Left lung (tissue), 10 donors: Measurements from ENCODE around the gene FBXL20. TPM values are rescaled to one million over a fixed set of nuclear protein-coding genes. Genes with fewer than 3 reads are reported as not detected.
A peak's percentile ranks its signal among the peaks of the same experiment; 100 is the strongest.
"Not testable (repeated sequence)": the region's sequence is repeated elsewhere in the genome, so short reads cannot be mapped to it uniquely, and the experiment has no call there.

Experiments used
- ATAC-seq: fragments of 200-7000 bp; cut with Tn5 transposase; one replicate; pipeline ENCODE4 v1.9.1; 2020; ENCODE audit warnings: moderate library complexity
- DNase-seq, 4 donors: peaks; one replicate each; pipeline ENCODE4 v3.0.0-alpha.2; 2013 to 2020
- H3K27ac ChIP-seq, 2 donors: fragments of 200-600 bp; sonication (generic) in 1 of 2; one replicate each; pipeline versions ENCODE4 v1.5.0 to v1.8.0; 2020 to 2021
- H3K27me3 ChIP-seq, 2 donors: fragments of 200-600 bp; sonication (generic) in 1 of 2; one replicate each; pipeline versions ENCODE4 v1.5.0 to v1.8.0; 2020 to 2021
- H3K36me3 ChIP-seq, 2 donors: fragments of 200-600 bp; sonication (generic) in 1 of 2; one replicate each; pipeline versions ENCODE4 v1.5.0 to v1.8.0; 2020 to 2021
- H3K4me1 ChIP-seq, 2 donors: fragments of 200-600 bp; one replicate each; pipeline ENCODE4 v1.8.0; 2021
- H3K4me3 ChIP-seq, 2 donors: fragments of 200-600 bp; sonication (generic) in 1 of 2; one replicate each; pipeline versions ENCODE4 v1.5.0 to v1.8.0; 2020 to 2021; ENCODE audit warnings: mild to moderate bottlenecking in 1 of 2
- H3K9me3 ChIP-seq, 2 donors: fragments of 200-600 bp; sonication (generic) in 1 of 2; one replicate each; pipeline versions ENCODE4 v1.5.0 to v1.8.0; 2020 to 2021
- intact Hi-C, 2 donors: fragments of 100-400 bp; cut with DNase I; formaldehyde crosslinking; loops; one replicate each; pipeline versions ENCODE4 v1.11.2 to v1.14.2; 2022
- polyA plus RNA-seq, 6 donors: library from polyadenylated mRNA; unstranded; fragments of 120-200 nt; gene quantifications; one replicate each; pipeline ENCODE4 v1.2.1, GENCODE V29; 2013; ENCODE audit not compliant: insufficient read length in 6 of 6
- total RNA-seq, 2 donors: library from RNA; stranded (reverse); fragmentation: NEBNext Ultra II Directional; extraction: Animal tissue kit (Norgen Biotek cat#: 25700); gene quantifications; one replicate each; pipeline ENCODE4 v1.2.1, GENCODE V29; 2021
- TF ChIP-seq, protein P1 (sequence below), 2 donors: fragments of 200-600 bp; sonication (generic) in 1 of 2; IDR thresholded peaks; one replicate each; pipeline versions ENCODE4 v1.5.0 to v1.8.0; 2021; ENCODE audit warnings: antibody characterized with exemption in 2 of 2
- donor health status: DM: no; HTN: yes; CAD: no.
- donor health status: DM: no; HTN: no; CAD: no.

Gene FBXL20
- total and polyA plus RNA-seq, 8 donors: 14.1 to 27.3 (median 18.7) TPM

DNA sequence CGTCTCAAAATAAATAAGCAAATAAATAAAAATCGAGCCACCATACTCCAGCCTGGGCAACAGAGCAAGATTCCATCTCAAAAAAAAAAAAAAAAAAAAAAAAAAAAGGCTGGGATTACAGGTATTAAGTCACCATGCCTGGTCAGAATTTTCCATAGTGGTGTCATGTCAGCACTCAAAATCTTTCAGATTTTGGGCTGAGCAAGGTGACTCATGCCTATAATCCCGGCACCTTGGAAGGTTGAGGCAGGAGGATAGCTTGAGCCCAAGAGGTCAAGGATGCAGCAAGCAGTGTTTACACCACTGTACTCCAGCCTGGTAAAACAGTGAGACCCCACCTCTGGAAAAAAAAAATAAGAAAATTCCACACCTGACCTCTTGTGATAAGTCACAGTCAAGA lies 52.2 kb downstream of the FBXL20 start:
- no peak overlapping the region for H3K4me3 ChIP-seq
- no peaks in the 10 kb centered on the region for H3K27me3 ChIP-seq
- no peak overlapping the region for H3K27ac ChIP-seq
- TF ChIP-seq, protein P1, sequence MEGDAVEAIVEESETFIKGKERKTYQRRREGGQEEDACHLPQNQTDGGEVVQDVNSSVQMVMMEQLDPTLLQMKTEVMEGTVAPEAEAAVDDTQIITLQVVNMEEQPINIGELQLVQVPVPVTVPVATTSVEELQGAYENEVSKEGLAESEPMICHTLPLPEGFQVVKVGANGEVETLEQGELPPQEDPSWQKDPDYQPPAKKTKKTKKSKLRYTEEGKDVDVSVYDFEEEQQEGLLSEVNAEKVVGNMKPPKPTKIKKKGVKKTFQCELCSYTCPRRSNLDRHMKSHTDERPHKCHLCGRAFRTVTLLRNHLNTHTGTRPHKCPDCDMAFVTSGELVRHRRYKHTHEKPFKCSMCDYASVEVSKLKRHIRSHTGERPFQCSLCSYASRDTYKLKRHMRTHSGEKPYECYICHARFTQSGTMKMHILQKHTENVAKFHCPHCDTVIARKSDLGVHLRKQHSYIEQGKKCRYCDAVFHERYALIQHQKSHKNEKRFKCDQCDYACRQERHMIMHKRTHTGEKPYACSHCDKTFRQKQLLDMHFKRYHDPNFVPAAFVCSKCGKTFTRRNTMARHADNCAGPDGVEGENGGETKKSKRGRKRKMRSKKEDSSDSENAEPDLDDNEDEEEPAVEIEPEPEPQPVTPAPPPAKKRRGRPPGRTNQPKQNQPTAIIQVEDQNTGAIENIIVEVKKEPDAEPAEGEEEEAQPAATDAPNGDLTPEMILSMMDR (IDR thresholded peaks at IDR 0.05): no peak
- no peaks in the 10 kb centered on the region for H3K36me3 ChIP-seq
- H3K9me3 ChIP-seq: no peaks in the 10 kb centered on the region
- ATAC-seq: no peak
- no peak for DNase-seq
- H3K4me1 ChIP-seq: peaks cover 3 to 12% of the 10 kb centered on the region in 2 donors
- intact Hi-C loops: no loop called here

- DNase-seq, intact Hi-C loops, H3K27me3 ChIP-seq, H3K4me3 ChIP-seq, ATAC-seq, H3K9me3 ChIP-seq, H3K4me1 ChIP-seq, H3K36me3 ChIP-seq, H3K27ac ChIP-seq: not testable (repeated sequence)
These were observed 54.6 kb downstream of the FBXL20 start for GRCh38 chr17:39346863-39347262.

- intact Hi-C loops: no loop called here
- ATAC-seq (no peak), DNase-seq (no peak)
- no peaks in the 10 kb centered on the region for H3K9me3 ChIP-seq
- H3K27ac ChIP-seq: no peak overlapping the region
- H3K4me1 ChIP-seq: peaks cover 0 to 16% of the 10 kb centered on the region in 2 donors
- no peak overlapping the region for H3K4me3 ChIP-seq
- no peaks in the 10 kb centered on the region for H3K36me3 ChIP-seq
- H3K27me3 ChIP-seq: no peaks in the 10 kb centered on the region
- TF ChIP-seq, protein P1 (IDR thresholded peaks at IDR 0.05): no peak
These were observed 59.9 kb downstream of the FBXL20 start for GRCh38 chr17:39341541-39341940.

GRCh38 chr17:39340731-39341130 lies 60.7 kb downstream of the FBXL20 start:
- Histone ChIP-seq H3K27ac (no peak overlapping the region), H3K36me3 (no peaks in the 10 kb centered on the region), H3K4me1 (peaks cover 0 to 23% of the 10 kb centered on the region in 2 donors), H3K4me3 (no peak overlapping the region), H3K9me3 (no peaks in the 10 kb centered on the region), H3K27me3 (no peaks in the 10 kb centered on the region)
- DNase-seq (no peak), ATAC-seq (no peak)
- intact Hi-C loops: no loop called here
- TF ChIP-seq, protein P1 (IDR thresholded peaks at IDR 0.05): no peak

DNA sequence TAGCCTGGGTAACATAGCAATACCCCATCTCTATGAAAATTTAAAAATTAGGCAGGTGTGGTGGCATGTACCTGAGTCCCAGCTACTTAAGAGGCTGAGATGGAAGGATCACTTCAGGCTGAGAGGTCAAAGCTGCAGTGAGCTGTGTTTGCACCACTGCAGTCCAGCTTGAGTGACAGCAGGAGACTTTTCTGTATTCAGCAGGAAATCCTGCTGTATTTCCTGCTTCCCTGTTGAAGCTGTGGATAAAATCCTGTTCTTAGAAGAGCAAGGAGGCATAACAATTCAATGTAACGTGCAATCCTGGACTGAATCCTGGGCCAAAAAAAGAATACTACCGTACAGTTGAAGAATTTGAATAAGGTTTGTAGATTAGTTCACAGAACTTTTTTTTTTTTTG lies 62.2 kb downstream of the FBXL20 start:
- Histone ChIP-seq H3K4me3 (no peak overlapping the region), H3K27ac (no peak overlapping the region), H3K27me3 (no peaks in the 10 kb centered on the region), H3K36me3 (no peaks in the 10 kb centered on the region), H3K4me1 (peaks cover 0 to 36% of the 10 kb centered on the region in 2 donors), H3K9me3 (no peaks in the 10 kb centered on the region)
- peak; percentile 52 for ATAC-seq
- DNase-seq: no peak
- intact Hi-C loops: no loop called here
- TF ChIP-seq, protein P1 (IDR thresholded peaks at IDR 0.05): no peak

- intact Hi-C loops, ATAC-seq, H3K36me3 ChIP-seq, H3K27ac ChIP-seq, H3K9me3 ChIP-seq, H3K27me3 ChIP-seq, H3K4me3 ChIP-seq: not testable (repeated sequence)
- peaks cover 0 to 36% of the 10 kb centered on the region in 2 donors for H3K4me1 ChIP-seq
- DNase-seq: peak in 1 of 4 donors; percentile 75
These were observed 63.8 kb downstream of the FBXL20 start for GRCh38 chr17:39337649-39338048.
